ENCODE data around the gene WDFY3.

DNA sequence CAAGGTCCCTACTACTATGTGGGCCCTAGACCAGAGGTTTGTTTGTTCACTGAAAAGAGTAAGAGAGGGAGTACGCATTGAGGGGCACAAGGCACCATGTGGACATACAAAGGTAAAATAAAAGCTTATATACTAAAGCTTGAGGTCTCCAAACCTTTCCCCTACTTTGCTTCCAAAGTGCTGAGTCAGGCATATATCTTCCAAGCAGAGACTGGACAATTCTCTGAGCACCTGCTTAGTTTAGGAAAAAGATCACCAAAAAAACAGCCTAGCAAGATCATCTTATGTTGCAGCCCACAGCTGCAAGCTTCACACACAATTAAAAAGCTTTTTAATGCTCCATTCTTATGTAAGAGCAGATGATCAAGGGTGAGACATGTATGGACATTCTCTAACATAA lies 119.5 kb downstream of the WDFY3 start:
- TF ChIP-seq CTCF (IDR thresholded peaks at IDR 0.05; ENCODE audit: insufficient read depth, low read length, poor library complexity, severe bottlenecking) (no peak), EZH2phosphoT487 (conservative IDR thresholded peaks at IDR 0.05; ENCODE audit: low read length) (no peak)

Measured in SU-DHL-6 (cell line).